HepG2 (cell line): ENCODE data around the gene P2RX5.
"Not testable (repeated sequence)": the region's sequence is repeated elsewhere in the genome, so short reads cannot be mapped to it uniquely, and the experiment has no call there.

ENCODE experiments used
- CCDC6 ChIP-seq: sonication (generic); formaldehyde crosslinking; IDR thresholded peaks from 2 replicates; pipeline ENCODE4 v1.8.1; 2022; ENCODE audit warnings: mild to moderate bottlenecking, missing genetic modification reagents, moderate library complexity
- MED1 ChIP-seq: sonication (generic); formaldehyde crosslinking; IDR thresholded peaks from 2 replicates; pipeline ENCODE4 v1.4.0; 2020; ENCODE audit warnings: missing genetic modification reagents
- TF ChIP-seq, protein P1 (sequence below): sonication (generic); formaldehyde crosslinking; IDR thresholded peaks from 2 replicates; pipeline ENCODE4 v1.8.1; 2022; ENCODE audit warnings: low read depth, mild to moderate bottlenecking, missing genetic modification reagents

DNA sequence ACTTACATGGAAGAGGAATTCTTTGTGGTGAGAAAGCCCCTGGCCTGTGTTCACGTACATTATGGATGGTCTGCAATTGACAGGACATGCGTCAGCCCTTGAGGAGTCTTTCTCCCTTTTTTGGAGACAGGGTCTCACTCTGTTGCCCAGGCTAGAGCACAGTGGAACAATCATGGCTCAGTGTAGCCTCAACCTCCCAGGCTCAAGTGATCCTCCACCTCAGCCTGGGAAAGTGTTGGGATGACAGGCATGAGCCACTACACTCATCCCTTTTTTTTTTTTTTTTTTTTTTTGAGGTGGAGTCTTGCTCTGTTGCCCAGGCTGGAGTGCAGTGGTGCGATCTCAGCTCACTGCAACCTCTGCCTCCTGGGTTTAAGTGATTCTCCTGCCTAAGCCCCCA, 32.1 kb upstream of the P2RX5 start:
- not testable (repeated sequence) for TF ChIP-seq MED1, CCDC6 (CRISPR knock-in tag)
- TF ChIP-seq, protein P1, sequence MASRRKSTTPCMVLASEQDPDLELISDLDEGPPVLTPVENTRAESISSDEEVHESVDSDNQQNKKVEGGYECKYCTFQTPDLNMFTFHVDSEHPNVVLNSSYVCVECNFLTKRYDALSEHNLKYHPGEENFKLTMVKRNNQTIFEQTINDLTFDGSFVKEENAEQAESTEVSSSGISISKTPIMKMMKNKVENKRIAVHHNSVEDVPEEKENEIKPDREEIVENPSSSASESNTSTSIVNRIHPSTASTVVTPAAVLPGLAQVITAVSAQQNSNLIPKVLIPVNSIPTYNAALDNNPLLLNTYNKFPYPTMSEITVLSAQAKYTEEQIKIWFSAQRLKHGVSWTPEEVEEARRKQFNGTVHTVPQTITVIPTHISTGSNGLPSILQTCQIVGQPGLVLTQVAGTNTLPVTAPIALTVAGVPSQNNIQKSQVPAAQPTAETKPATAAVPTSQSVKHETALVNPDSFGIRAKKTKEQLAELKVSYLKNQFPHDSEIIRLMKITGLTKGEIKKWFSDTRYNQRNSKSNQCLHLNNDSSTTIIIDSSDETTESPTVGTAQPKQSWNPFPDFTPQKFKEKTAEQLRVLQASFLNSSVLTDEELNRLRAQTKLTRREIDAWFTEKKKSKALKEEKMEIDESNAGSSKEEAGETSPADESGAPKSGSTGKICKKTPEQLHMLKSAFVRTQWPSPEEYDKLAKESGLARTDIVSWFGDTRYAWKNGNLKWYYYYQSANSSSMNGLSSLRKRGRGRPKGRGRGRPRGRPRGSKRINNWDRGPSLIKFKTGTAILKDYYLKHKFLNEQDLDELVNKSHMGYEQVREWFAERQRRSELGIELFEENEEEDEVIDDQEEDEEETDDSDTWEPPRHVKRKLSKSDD, result not testable (repeated sequence)
